Measurements from ENCODE around the gene ABHD16A. TPM values are rescaled to one million over a fixed set of nuclear protein-coding genes. Genes with fewer than 3 reads are reported as not detected.

ABHD16A gene
- 41.6 TPM for total RNA-seq

GRCh38 chr6:31702819-31703716 is at the start of gene ABHD16A:
ABHD16A (minus strand) TSS chr6:31703324; CDS start chr6:31703281, 43 bp downstream.
- FAIRE-seq: no peak
- peak; percentile 92 to 99 for DNase-seq (ENCODE audit: low spot score in 2 of 2)

- no peak for FAIRE-seq
- no peak for DNase-seq (ENCODE audit: low spot score in 2 of 2)
These were observed 49.7 kb upstream of the ABHD16A start for GRCh38 chr6:31752739-31753319.

DNA sequence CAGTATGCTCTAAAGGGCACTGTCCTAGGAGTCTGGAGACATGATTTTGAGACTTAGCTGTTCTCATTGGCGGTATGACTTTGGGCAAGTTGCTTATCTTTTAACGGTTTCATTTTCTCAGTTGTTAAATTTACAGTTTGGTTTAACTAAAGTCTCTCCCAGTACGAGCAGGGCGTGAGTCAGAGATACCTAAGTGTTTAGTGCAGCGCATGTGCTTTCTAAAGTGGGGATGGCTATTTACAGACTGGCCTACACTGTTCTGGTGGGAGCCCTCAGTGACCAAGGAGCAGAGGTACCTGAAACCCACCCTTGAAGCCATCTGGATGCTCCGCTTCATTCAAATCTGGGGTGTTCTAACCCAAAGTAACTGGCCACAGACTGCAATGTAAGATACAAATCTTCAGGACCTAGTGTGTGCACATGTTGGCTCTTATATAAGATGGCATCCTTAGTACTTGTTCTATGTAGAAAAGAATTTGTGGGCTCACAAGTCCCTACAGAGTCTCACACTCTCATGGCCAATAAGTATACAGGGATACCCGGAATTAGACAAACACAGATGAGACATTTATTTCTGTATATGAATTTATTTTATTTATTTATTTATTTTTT is 47.4 kb upstream of the ABHD16A start:
- FAIRE-seq (no peak), DNase-seq (ENCODE audit: low spot score in 2 of 2) (no peak)

DNA sequence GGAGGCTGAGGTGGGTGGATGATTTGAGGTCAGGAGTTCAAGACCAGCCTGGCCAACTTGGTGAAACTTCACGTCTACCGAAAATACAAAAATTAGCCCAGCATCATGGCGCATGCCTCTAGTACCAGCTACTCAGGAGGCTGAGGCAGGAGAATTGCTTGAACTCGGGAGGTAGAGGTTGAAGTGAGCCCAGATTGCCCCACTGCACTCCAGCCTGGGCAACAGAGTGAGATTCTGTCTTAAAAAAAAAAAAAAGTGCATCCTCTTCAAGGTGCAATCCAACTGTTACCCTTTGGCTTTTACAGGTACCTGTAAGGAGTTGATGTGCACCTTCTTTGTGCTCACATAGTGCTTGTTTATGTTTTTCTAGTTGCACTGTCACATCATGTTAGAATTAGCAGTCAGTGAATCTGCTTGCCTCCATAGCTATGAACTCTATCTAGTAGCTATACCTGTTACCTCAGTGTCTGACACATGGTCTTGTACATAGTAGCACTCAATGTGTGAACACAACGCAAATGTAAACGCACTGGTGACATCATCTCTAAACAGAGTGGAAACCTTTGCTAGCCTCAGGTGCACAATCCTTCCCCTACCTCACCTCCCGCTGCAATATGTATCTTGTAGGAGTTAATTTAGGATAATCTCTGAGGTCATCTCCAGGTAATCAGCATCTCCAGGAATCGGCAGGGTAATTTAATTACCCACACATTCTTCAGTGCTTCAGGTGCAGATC is 46.3 kb upstream of the ABHD16A start:
- DNase-seq (ENCODE audit: low spot score in 2 of 2): no peak
- FAIRE-seq: no peak

- FAIRE-seq (no peak), DNase-seq (ENCODE audit: low spot score in 2 of 2) (no peak)
These were observed 41.3 kb upstream of the ABHD16A start for GRCh38 chr6:31744422-31744821.

- DNase-seq (ENCODE audit: low spot score in 2 of 2) (no peak), FAIRE-seq (no peak)
These were observed 39.8 kb upstream of the ABHD16A start for GRCh38 chr6:31742894-31743293.

DNA sequence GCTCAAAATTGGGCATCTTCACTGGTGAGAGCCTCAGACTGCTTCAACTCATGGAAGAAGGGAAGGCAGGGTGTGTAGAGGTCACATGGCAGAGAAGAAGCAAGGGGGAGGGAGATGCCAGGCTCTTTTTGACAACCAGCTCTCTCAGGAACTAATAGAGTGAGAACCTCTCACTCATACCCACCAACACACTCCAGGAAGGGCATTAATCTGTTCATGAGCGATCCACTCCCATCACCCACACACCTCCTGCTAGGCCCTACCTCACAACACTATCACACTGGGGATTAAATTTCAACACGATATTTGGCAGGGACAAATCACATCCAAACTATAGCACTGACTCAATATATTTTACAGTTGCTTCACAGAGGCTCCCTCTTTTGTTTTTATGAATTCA is 38.7 kb upstream of the ABHD16A start:
- FAIRE-seq (no peak), DNase-seq (ENCODE audit: low spot score in 2 of 2) (no peak)

DNA sequence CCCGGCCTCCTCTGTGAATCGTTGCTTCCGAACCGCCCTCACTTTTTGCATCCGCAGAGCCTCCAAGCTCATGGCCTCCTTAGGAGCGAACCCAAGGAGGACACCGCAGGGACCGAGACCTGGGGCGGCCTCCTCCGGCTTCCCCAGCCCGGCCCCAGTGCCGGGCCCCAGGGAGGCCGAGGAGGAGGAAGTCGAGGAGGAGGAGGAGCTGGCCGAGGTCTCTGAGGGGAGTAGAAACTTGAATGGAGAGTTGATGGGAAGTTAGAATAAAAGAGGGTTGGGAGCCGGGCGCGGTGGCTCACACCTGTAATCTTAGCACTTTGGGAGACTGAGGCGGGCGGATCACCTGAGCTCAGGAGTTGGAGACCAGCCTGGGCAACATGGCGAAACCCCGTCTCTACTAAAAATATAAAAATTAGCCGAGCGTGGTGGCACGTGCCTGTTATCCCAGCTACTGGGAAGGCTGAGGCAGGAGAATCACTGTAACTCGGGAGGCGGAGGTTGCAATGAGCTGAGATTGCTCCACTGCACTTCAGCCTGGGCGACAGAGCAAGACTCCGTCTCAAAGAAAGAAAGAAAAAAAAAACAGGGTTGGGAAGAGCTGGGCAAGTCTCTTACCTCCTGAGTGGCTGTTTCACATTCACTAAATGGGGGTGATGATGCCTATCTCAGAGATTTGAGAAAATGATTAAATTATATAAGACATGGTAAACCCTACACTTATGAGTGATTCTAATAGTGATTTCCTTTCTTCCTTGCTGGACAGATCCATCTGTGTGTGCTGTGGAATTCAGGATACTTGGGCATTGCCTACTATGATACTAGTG is 37.5 kb upstream of the ABHD16A start:
- no peak for FAIRE-seq
- no peak for DNase-seq (ENCODE audit: low spot score in 2 of 2)

DNA sequence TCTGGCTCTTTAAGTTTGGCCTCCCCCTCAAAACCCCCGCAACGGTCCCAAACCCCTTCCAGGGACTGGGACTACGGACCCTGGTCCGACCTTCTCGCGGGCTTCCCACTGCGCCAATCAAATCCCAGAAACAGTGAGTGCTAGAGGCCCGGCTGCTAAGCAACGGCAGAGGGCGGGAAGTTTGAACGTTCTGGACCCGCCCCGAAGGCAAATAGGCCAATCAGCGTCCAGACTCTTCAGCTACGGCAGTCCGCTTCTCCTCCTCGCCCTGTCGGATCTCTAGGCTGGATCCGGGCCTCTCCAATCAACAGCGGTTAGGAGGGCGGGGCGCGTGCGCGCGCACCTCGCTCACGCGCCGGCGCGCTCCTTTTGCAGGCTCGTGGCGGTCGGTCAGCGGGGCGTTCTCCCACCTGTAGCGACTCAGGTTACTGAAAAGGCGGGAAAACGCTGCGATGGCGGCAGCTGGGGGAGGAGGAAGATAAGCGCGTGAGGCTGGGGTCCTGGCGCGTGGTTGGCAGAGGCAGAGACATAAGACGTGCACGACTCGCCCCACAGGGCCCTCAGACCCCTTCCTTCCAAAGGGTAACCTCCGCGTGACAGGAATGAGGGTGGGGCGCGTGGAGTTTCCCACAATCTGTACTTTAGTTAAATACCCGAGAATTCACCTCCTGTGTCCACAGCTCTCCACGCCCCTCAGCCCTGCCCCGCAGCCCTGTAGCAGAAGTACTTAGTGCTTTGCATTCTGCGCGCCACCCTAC is 36.7 kb upstream of the ABHD16A start, which contains the start of gene MSH5:
MSH5 (plus strand) TSS at position 367 of the 758 bp plus-strand sequence. CDS start 462 bp downstream, outside the sequence.
- FAIRE-seq (no peak), DNase-seq (ENCODE audit: low spot score in 2 of 2) (peak; percentile 98 to 99)

GRCh38 chr6:31737991-31738979 is 35.2 kb upstream of the ABHD16A start:
- DNase-seq (ENCODE audit: low spot score in 2 of 2): no peak

GRCh38 chr6:31737315-31737990 is 34.3 kb upstream of the ABHD16A start:
- FAIRE-seq: no peak

More at GRCh38 chr6:31737991-31738979, 35.2 kb upstream of the ABHD16A start:
- no peak for FAIRE-seq

DNA sequence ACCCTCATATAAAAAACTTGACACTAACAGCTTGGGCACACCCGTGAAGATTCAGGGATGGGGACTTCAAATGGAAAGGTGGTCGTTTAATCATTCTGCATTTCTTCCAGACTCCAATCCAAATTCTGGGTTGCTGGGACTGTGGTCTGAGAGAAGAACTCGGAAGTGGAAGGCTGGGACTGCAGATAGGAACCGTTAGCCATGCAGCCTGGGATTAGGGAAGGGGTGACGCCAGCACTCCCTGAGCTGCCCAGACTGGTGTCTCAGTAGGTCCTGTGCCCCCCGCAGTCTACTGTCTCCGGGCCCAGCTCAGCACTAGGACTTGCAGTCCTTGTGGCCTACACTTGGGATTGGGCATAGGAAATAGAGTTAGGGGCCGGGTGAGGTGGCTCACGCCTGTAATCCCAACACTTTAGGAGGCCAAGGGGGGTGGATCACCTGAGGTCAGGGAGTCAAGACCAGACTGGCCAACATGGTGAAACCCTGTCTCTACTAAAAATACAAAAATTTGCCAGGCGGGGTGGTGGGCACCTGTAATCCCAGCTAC is 33.7 kb upstream of the ABHD16A start:
- no peak for DNase-seq (ENCODE audit: low spot score in 2 of 2)

More at GRCh38 chr6:31737315-31737990, 34.3 kb upstream of the ABHD16A start:
- DNase-seq (ENCODE audit: low spot score in 2 of 2): no peak

GRCh38 chr6:31736021-31736767 is 33.1 kb upstream of the ABHD16A start, which contains the start of gene CLIC1:
CLIC1 (minus strand) TSS chr6:31736530; CDS start chr6:31736300, 230 bp downstream.
- DNase-seq (ENCODE audit: low spot score in 2 of 2): peak in 1 of 2 donors; percentile 65
- FAIRE-seq: no peak

More for the DNA sequence above, 33.7 kb upstream of the ABHD16A start:
- FAIRE-seq: no peak

- no peak for DNase-seq (ENCODE audit: low spot score in 2 of 2)
- no peak for FAIRE-seq
These were observed 31.8 kb upstream of the ABHD16A start for GRCh38 chr6:31734821-31735406.

DNA sequence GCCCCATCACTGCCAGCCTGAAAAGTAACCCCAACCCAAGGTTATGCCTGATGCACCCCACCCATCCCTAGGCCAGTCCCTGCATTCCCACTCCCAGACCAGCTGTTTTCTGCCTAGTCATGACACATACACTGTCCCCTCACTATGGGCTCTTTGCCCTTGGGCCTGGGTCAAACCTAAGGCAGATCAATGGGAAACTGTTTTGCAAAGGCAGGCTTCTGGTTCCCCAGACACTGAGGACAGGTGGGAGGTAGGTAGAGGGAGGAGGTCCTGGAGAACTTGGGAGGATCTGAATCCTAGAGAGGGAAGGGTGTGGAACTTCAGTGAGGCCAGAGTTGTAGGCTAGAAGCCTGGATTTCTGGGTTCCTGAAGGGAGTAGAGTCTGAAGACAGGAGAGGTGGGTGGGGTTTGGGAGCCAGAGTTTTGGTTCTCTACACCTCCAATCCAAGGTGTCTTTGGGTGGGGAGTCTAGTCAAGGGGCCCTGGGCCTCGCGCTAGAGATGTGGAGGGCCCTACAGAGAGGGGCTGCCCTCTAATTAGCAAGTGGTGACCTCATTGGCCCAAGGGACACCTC is 31.2 kb upstream of the ABHD16A start:
- DNase-seq (ENCODE audit: low spot score in 2 of 2) (peak in 1 of 2 donors; percentile 61), FAIRE-seq (no peak)

Data from frontal cortex (tissue), 4 donors.